Colon (tissue), 2 donors: ENCODE data around the gene DNHD1.

ENCODE experiments used
- FAIRE-seq: peaks from 2 replicates; lab custom pipeline; 2012; peaks lifted over from hg19 to GRCh38; lab: Jason Lieb, UNC
- donor health status: control.
- donor health status: control.

DNHD1 gene

DNA sequence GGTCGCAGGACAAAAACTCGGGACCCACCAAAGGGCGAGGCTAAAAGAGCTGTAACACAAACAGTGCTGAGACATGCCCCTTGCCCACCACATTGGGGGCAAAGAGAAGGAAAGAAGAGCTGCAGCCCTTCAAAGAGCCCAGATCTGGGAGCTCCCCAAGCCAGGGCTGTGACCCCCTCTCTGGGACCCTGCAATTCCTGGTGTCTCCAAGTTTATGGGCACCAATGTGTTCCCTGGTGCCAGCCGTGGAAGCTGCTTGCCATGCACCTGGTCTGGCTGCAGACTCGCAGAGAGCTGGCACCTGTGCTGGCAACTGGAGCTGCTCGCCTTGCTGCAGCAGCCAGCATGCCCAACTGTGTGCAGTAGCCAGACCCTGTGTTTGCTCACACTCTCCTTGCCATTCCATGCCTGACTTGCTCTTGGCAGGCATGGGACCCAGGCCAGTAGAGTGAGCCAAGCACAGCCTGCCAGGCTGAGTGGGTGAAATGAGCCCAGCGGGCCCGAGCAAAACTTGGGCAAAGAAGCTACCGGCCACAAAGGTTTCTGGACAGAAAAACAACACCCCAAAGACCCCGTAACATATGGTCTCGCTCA is 90.4 kb downstream of the DNHD1 start:
- FAIRE-seq, result no peak

DNA sequence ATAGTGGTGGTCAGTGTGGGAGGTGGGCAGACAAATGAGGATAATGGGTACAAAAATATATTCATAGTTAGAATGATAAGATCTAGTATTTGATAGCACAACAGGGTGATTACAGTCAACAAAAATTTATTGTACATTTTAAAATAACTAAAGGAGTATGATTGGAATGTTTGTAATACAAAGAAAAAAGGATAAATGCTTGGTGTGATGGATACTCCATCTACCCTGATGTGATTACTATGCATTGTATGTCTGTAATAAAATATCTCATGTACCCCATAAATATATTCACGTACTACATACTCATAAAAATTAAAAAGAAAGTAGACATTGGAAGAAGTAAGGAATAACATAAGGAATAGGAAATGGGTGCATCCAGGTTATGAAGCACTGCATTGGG is 90.9 kb downstream of the DNHD1 start:
- no peak for FAIRE-seq

DNA sequence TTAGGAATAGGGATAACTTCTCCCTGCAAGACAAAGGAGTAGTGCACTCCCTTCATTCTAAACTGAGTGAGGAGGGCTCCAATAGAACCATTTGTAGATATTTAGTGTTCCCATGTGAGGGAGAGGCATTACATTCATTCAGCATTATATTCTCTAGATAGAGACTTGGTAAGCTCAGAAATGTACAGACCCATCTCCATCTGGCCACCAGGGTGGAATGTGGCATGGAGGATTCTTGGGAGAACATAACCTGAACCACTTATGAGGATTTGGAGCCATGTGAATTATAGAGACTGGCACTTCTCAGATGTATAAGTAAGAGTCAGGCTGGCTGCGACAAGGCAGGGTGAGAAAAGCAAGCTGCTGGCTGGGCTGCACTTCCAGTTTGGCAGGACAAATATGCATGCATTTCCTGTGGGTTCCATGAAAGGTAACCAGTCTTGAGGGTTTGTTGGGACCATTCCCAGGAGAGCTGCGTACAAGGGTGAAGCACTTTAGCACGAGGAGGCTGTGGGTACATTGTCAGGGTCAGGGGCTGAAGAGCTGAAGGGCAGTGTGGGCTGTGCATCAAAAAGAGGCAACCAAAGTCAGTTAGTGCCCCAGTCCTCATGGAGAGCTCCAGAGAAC is 97.2 kb downstream of the DNHD1 start:
- no peak for FAIRE-seq

DNA sequence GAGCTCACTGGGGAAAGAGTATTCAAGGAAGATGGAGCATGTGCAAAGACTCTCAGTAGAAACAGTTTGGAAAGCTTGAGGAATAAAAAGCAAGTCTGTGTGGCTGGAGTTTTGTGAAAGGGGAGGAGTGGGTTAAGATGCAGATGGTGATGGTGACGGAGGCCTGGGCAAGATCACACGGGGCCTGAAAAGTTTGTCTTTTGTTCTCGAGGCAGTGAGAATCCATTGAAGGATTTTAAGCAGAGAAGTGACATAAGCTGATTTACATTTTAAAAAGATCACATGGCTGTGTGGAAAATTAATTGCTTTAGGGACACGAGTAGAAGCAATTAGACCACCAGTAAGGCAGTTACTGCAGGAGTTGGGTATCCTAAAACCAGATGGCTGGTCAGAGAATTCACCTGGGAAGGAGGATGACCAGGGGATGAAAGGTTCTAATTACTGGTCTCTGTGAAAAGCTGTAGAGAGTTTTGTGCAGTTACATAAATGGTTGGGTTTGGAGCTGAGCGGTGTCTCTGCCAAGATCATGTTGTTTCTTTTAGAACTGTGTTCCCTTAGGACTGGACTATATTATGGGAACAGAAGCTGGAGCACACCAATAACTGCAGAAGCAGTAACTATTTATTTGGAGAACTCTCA is 99.3 kb downstream of the DNHD1 start:
- no peak for FAIRE-seq

DNA sequence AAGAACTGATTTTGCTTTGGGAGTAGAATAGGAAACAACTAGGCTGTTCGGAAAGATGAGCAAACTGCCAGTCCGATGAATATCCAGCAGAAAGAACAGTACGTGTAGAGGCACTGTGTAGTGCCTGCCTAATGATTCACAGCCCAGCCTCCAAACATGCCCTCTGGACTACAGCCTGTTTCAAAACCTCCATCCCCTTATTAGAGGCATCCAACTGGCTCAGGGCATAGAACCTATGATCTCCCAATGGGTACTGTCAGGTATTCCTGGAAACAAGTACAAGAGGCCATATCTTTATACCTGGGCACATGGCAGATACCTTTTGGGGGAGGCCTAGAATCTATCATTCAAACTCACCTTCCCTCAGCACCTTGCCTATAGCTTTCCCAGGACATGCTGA is 101.5 kb downstream of the DNHD1 start:
- FAIRE-seq, result no peak

DNA sequence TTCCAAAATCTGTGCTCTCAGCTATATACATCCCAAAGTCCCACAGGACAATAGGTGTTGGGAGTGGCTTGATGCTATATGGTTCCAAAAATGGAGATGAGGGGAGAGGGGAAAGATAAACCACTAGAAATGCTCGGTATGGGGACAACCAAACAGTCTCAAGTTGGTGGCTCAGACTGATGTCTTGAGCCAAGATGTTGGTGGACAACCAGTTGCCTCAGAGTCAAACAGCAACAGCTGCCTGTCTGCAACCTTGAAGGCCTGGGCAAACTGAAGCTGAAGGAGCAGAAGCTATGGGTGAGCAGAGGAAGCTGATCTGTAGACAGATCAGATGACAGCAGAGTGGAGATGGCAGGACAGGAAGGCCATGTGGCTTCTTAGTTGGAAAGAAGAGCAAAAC is 102.4 kb downstream of the DNHD1 start:
- FAIRE-seq, result no peak

DNA sequence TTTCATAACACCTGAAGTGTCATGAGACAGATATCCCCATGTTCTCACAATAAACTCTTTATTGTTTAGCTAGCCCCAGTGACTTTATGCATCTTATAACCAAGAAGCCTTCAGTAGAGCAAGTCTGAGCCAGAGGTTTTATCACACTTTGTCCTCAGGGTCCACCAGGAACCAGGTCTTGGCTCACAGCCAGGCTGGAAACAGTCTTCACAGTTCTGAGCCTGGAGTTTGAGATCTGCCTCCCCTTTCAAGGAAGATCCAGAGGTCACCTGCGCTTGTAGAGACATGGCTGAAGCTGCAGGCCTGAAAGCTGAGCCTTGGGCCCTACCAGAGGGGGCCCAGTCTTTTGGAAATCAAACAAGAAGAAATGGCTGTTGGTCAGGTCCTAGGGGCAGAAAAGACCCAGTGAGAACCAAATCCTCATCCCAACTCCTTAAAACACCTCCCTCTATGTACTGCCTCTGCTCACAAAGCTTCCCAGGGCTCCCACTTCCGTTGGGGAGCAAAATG is 102.9 kb downstream of the DNHD1 start:
- no peak for FAIRE-seq

DNA sequence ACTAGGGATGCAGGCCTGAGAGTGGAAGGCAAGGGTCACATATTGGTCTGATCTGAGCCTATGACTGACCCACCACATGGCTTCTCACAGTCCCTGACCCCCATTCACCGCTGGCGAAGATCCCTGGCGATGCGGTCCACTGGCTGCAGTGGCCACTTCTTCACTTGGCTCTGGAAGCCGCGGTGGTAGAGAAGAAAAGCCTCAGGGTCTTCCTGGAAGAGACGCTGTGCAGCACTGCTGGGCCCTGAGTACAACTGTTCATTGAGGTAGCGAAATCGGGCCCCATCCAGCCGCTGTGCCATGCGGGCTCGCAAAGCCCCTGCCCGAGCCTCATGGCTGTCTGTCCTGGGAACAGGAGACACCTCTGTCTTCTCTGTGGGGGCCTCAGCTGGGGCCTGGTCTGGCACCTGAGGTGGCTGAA is 104.0 kb downstream of the DNHD1 start:
- no peak for FAIRE-seq

DNA sequence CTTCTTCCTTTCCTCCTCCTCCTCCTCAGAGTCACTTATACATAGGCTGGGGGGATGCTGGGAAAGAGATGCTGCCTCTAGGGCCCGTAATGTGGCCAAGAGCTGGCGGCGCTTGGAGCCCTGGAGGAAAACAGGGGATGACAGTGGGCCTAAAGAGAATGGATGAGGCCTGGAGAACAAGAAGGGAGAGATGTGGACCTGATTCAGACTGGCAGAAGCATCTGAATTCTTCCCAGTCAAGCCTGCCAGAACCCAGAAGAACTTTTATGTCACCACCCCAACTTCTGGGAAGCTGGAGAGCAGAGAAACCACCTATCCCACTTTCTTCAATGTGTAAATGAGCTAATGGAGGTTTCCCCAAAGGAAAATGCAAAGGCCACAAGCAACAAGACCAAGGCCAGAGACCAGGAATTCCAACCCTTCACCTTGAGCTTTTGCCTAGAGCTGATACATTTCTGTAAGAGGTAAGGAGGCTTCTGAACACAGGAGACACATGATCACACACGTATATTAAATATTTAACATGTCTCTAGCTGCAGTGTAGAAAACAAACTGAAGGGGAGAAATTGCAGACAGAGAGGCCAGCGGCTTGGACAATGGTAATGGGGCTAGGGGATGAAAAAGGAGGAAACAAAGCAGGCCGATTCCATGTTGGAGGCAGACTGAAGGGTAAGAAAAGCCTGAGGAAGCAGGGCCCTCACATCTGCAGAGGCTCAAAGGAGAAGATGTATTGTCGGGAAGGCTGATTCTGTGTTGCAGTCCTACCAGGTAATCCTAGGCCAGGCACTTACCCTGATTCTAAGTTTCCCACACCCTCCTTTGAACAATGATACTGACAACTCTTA is 105.2 kb downstream of the DNHD1 start:
- FAIRE-seq, result no peak

DNA sequence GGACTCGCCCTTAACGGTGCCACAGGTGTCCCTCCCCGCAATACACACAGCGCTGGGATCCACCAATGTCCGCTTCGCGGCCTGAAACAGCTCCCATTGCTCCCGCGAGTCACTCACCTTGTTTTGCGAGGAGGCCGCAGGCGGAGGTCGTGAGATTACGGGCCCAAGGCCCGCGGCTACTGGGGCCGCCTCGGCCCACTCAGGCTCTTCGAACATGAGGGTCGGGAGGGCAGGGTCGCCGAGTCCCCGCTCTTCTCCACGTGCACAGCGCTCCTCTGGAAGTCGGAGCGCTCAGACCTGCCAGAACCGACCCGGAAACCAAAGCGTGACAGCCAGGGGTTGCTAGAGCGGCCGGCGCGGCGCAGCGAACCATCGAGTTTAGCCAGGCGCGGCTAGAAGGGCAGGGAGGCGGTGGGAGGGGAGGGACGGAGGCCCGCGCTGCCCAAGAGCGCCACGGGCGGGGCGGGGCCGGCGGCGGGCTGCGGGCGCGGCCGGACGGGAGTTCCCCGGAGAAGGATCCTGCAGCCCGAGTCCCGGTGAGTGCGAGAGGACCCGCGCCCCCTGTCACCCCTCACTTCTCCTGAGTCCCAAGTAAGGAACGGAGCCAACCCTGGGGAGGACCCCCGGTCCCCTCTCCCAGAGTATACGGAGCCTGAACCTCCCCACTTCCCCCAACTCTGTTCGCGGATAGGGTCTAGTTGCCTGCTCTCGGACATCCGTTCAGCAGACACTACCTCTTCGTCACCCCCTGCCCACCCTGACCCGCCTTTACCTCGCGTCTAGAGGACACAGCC is 106.4 kb downstream of the DNHD1 start, which contains the start of the genes ILK and RRP8:
Gene ILK, plus strand, starts transcription at position 488 of the 794 bp plus-strand sequence. CDS start 498 bp downstream, outside the sequence.
Gene RRP8, minus strand, starts transcription at position 330 of the 794 bp plus-strand sequence. Its CDS starts 114 bp downstream, at position 216.
- no peak for FAIRE-seq

DNA sequence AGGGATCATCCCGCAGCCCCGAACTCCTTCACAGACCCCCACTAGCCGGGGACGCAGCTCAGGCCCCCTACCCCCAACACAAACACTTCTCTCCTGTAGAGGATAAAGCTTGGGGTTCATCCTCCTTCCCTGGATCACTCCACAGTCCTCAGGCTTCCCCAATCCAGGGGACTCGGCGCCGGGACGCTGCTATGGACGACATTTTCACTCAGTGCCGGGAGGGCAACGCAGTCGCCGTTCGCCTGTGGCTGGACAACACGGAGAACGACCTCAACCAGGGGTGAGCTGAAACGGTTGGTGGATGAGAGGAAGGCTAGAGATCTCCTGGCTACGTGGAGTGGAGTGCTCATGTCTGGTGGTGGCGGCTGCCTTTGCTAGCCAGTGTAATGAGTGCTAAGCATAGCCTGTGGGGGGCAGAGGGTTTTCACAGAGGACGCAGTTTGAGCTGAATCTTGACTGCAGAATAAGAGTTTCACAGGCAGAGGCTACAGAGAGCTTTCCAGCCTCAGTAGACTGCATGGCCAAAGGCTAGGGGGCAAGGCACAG is 107.1 kb downstream of the DNHD1 start:
- FAIRE-seq, result no peak

DNA sequence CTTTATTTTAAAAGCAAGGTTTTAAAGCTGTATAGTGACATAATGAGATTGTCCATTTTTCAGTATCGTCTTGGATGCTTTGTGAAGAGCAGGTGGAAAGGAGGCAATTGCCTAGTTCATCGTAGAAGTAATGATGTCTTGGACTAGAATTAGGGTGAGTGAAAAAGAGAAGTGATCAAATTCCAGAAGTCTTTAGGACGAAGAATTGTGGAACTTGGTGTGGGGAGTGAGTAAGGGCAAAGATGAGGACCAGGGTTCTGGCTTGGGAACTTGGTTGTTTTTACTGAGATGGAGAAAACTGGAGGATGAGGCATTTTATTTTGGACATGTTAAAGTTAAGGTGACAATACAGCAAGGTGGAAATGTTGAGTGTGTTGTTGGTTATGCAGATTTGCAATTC is 107.7 kb downstream of the DNHD1 start:
- no peak for FAIRE-seq

DNA sequence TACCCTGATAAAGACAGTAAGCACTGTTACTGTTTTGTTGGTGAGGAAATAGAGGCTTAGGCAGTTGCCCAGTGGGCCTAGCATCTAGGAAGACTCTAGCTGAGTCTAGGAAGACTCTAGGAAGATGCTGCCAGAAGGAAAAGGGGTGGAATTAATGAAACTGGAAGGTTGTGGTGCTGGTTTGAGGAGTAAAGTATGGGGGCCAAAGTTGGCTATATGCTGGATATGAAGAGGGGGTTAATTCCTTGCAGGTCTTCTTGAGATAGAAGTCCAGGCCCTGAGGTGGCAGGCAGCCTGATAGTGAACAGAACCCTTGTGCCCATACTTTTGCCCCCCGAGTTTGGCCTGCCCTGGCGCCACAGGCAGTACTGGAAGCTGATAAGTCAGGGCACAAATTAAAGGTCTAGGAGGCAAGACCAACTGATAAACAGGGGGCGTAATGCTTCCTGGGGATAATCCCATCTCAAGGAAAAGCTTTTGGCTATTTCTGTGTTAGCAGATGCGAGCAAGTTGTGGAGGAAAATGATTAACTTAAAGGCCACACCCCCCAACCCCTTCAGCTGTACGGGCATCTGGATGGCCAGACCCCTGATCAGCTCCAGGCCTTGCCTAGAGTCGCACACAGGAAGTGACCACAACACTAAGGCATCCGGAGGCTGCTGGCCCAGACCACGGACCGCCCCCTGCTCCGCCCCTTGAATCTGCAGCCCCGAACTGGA is 109.5 kb downstream of the DNHD1 start:
- no peak for FAIRE-seq

DNA sequence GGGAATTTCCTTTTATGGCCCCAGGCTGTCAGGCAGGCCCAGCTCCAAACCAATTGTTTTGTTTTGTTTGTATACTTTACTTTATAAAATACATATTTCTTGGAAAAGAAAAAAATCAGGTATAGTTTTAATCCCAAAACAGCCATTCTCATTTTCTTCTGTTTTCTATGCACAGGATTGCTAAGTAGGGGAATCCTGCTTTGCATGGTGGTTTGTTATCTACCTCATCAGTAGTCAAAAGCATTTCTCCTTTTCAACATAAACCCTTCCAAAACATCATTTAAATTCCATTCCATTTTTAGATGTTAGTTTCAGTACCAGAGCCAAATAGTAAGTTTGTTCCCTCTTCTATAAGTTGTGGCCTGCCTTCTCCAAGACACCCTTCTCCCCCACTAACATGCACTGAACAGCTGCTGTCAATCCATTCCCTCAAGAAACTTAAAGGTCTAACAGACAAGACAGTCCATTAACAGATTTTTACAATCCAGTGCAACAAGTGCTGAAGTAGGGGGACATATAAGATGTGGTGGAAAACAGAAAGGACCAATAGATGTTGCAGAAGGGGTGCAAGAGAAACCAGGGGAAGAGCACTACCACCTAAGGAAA is 110.2 kb downstream of the DNHD1 start:
- no peak for FAIRE-seq

DNA sequence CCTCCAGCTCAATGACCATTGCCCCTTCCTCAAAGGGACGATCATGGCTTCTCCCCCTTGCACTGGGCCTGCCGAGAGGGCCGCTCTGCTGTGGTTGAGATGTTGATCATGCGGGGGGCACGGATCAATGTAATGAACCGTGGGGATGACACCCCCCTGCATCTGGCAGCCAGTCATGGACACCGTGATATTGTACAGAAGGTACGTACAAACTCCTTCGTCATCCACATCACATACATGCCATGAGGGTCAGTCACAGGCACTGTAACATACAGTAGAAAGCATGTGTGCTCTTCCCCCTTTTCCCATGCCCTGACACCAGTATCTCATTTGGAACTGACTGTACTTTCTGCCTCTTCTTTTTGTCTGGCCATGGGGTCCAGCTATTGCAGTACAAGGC is 110.9 kb downstream of the DNHD1 start:
- no peak for FAIRE-seq

DNA sequence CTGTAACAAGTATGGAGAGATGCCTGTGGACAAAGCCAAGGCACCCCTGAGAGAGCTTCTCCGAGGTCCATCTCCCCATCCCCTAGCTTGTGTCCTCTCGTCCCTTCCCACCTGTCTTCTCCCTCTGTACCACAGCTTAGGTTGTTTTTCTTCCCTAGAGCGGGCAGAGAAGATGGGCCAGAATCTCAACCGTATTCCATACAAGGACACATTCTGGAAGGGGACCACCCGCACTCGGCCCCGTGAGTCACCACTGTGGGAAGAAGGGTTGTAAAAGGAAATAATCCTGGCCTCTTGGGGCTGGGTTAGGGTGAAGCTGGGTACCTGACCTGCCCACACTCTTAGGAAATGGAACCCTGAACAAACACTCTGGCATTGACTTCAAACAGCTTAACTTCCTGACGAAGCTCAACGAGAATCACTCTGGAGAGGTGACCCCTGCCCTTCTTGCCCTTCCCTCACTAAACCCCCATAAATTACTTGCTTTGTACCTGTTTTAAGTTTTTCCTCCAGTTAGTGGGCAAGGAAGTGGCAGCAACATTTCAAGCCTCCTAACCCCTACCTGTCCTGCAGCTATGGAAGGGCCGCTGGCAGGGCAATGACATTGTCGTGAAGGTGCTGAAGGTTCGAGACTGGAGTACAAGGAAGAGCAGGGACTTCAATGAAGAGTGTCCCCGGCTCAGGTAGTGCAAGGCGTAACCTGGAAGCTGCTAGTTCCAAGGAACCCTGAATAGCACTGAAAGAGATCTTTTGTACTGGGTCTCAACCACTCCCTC is 111.8 kb downstream of the DNHD1 start:
- FAIRE-seq, result no peak

DNA sequence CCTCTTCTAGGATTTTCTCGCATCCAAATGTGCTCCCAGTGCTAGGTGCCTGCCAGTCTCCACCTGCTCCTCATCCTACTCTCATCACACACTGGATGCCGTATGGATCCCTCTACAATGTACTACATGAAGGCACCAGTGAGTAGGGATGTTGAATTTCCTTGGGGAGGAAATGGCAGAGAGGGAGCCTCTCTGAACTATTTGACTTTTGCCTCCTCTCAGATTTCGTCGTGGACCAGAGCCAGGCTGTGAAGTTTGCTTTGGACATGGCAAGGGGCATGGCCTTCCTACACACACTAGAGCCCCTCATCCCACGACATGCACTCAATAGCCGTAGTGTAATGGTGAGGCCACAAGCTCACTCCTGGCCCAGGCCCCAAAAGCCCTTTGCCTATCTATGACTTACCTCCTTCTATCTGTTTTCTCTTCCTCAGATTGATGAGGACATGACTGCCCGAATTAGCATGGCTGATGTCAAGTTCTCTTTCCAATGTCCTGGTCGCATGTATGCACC is 112.5 kb downstream of the DNHD1 start:
- no peak for FAIRE-seq

DNA sequence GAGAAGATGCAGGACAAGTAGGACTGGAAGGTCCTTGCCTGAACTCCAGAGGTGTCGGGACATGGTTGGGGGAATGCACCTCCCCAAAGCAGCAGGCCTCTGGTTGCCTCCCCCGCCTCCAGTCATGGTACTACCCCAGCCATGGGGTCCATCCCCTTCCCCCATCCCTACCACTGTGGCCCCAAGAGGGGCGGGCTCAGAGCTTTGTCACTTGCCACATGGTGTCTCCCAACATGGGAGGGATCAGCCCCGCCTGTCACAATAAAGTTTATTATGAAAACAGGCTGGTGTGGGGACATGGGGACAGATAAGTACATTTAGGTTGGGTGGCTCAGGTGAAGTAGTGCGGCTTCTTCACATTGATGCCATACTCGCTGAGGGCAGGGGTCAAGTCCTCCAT is 113.5 kb downstream of the DNHD1 start:
- no peak for FAIRE-seq
